Right forelimb (tissue), 1 donor: Measurements from ENCODE around the gene TDRD6.

Experiments used
- DNase-seq: peaks from one replicate; pipeline ENCODE4 v3.0.0-alpha.2; 2018

Gene TDRD6

GRCh38 chr6:46684771-46685170, 2.9 kb upstream of the TDRD6 start:
- DNase-seq = no peak

DNA sequence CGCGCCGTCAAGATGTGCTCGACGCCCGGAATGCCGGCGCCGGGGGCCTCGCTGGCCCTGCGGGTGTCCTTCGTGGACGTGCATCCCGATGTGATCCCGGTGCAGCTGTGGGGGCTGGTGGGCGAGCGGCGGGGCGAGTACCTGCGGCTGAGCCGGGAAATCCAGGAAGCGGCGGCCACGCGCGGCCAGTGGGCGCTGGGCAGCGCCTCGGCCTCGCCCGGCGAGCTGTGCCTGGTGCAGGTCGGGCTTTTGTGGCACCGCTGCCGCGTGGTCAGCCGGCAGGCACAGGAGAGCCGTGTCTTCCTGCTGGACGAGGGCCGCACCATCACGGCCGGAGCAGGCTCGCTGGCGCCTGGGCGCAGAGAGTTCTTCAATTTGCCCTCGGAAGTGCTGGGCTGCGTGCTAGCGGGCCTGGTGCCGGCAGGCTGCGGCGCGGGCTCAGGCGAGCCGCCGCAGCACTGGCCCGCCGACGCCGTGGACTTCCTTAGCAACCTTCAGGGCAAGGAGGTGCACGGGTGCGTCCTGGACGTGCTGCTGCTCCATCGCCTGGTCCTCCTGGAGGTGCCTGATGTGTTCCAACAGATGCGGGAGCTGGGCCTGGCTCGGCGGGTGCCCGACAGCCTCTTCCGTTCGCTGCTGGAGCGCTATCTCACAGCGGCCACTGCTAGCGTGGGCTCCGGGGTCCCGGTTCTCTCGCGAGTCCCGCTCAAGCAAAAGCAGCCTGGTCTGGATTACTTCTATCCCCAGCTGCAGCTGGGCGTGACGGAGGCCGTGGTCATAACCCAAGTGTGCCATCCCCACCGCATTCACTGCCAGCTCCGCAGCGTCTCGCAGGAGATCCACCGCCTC, 656 bp downstream of the TDRD6 start:
- no peak for DNase-seq

- DNase-seq = no peak
These were observed 1.3 kb downstream of the TDRD6 start for GRCh38 chr6:46688966-46689335.

- DNase-seq = no peak
These were observed 2.0 kb downstream of the TDRD6 start for GRCh38 chr6:46689657-46690056.

DNA sequence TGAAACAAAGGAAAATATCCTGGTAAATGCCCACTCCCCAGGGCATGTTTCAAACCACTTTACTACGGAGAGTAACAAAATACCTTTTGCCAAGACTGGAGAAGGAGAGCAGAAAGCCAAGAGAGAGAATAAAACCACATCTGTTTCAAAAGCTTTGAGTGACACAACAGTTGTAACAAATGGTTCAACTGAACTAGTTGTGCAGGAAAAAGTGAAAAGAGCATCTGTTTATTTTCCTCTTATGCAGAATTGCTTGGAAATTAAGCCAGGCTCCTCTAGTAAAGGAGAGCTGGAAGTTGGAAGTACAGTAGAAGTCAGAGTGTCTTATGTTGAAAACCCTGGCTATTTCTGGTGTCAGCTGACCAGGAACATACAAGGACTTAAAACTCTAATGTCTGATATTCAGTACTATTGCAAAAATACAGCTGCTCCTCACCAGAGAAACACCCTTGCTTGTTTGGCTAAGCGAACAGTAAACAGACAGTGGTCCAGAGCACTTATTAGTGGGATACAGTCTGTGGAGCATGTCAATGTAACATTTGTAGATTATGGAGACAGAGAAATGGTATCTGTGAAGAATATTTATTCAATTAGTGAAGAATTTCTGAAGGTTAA, 2.6 kb downstream of the TDRD6 start:
- no peak for DNase-seq

GRCh38 chr6:46690911-46691451, 3.3 kb downstream of the TDRD6 start:
- DNase-seq = no peak

- DNase-seq = no peak
These were observed 12.3 kb downstream of the TDRD6 start for GRCh38 chr6:46699970-46700369.

DNA sequence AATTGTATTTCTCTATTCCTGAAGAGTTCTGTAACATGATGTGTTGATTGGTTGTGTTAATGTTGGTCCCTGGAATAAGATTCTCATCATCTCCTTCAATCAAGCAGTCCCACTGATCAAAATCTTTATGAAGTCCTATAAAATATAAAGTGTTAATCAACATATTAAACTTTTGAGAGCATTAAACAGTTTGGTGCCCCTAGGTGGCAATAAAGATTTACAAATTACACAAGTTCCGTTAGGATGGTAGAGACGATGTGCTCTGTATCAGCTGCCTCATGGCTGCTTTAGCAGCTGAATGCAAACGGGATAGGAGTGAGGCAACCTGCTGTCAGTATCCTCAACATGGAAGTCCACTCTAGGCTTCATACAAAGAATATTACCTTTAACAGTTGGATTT, 16.9 kb downstream of the TDRD6 start:
- DNase-seq = no peak

DNA sequence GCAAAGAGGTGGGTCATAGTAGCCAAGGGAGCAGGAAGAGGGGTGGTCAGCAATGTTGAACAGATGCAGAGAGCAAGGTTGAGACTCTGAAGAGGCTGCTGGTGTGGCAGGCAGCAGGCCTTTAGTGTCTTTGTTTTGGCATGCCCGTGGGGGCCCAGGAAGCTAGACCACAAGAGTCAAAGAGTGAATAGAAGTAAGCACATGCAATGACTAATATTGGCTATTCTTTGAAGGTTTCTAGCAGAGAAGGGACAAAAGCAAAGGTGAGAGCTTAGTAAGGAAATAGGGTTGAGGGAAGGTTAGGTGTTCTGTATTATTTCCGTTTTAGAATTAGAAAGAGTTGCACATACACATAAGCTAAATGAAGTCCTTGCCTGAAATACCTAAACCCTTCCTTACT, 18.8 kb downstream of the TDRD6 start:
- DNase-seq = no peak

DNA sequence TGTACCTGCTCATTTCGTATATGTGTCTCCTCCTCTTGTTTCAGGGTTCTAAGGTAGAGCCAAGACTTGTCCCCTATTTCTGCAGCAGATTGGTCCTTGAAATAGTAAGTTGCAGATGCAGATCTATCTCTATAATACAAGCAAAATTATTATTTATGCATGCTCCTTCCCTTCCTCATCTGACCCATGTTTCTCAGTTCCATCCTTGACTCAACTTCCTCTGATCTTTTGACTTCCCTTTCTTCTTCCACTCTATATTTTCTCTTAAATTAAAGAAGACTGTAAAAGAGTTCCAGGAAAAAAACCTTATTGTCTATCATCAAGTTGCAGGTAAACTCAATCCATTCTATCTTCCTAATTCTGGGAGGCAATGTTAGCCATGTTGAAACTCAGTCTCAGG, 23.8 kb downstream of the TDRD6 start:
- no peak for DNase-seq

GRCh38 chr6:46715141-46715540, 27.5 kb downstream of the TDRD6 start:
- DNase-seq = no peak

GRCh38 chr6:46719099-46719498, 31.4 kb downstream of the TDRD6 start:
- no peak for DNase-seq

GRCh38 chr6:46720401-46720800, 32.7 kb downstream of the TDRD6 start:
- DNase-seq = no peak

DNA sequence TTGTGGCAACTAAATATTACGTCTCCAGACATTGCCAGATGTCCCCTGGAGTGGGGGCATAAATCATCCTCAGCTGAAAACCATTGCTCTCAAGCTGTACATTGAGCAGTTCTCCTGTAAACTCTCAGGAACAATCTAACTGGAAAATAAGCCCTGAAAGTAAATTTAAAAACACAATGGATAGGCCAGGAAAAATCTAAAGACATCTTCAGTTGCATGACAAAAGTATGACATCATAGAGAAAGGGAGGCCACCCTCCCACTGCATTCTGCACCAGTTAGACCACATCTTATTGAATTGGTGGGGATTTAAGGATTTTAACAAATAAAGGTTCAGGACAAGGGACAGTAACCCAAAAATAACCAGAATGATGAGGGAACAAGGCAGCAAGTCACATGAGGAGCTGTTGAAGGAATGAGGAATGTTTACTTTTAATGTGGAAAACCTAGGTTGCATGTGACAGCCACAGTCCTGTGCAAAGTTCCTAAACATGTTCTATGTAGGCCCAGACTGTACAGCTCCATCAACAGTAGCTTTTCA, 42.2 kb downstream of the TDRD6 start:
- DNase-seq = no peak

DNA sequence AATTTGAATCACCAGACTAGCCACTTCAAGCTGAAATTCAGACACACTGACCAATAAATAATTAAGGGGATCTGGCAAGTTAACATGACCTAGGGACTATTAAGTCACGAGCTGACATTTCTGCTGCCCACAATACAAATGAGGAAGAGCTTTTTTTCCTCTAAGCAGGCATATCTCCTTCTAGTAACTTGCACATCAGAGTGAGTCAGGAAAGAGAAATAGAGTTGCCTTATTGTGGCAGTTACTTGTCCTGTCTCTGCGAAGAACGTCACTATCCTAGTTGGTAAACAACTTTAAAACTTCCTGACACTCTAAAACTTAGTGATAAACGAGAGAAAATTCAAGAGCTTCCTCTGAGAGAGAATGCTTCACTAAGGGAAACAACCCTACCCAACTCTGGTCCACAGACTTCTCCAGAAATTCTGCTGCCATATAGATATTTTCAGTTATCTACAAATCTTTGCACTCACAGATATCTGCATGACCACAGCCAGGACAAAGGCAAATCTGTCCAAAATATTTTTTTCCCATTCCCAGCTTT, 43.3 kb downstream of the TDRD6 start:
- DNase-seq = no peak

DNA sequence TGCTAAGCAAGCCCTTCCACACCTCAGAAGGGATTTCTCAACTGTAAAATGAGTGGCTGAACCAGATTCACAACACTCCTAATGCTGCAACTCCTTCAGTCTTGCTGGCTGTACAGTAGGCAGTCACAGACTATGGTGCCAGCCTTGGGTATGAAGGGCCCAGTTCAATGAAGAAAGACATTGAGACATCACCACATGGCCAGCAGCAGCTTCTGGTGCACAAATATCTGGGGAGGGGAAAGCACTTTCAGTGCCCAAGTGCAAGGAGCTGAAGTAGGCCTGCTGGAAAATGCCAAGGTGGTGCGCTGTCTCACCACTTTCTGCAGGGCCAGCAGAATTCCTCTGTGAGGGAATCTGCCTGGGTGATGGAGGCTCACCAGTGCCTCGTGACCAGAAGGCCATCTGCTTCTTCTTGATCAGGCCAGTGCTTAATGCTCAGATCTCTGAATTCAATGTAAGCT, 45.7 kb downstream of the TDRD6 start:
- DNase-seq = no peak

- peak; percentile 61 for DNase-seq
These were observed 47.4 kb downstream of the TDRD6 start, which contains the start of gene PLA2G7 for GRCh38 chr6:46734867-46735719. PLA2G7 (minus strand) TSS chr6:46735375; CDS start chr6:46722891, 12,484 bp downstream.

DNA sequence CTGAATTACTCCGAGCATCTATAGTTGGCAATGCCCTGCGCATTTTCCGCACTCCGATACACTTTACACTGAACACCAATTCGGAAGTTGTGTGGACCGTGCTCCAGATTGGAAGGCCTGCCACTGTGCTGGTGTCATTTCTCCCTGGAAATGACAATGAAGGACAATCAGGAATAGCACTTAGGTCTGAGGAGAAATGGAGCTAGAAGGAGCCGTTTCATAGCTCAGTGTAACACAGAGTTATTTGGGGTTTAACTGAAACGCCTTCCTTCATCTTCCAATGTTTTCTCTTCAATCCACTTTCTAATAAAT, 48.0 kb downstream of the TDRD6 start:
- DNase-seq = no peak

- no peak for DNase-seq
These were observed 49.2 kb downstream of the TDRD6 start for GRCh38 chr6:46736906-46737305.

- no peak for DNase-seq
These were observed 53.8 kb downstream of the TDRD6 start for GRCh38 chr6:46741482-46741881.

DNA sequence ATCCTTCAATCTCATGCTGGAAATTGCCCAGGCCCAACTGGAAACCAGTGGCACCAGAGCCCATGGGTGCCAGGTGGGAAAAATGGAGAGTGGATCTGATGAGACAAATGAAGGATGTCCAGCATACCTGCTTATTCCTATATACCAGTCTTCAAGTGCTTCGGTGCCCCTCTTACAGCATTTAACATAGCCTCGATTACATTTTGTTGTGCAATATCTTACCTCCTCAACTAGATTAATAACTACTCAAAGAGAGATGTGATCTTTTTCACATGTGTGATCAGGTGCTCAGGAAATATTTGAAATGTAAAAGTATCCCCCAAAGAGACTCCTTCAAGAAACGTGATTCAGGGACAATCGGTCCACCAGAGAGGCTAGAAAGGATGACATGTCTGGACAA, 54.2 kb downstream of the TDRD6 start:
- DNase-seq = no peak

DNA sequence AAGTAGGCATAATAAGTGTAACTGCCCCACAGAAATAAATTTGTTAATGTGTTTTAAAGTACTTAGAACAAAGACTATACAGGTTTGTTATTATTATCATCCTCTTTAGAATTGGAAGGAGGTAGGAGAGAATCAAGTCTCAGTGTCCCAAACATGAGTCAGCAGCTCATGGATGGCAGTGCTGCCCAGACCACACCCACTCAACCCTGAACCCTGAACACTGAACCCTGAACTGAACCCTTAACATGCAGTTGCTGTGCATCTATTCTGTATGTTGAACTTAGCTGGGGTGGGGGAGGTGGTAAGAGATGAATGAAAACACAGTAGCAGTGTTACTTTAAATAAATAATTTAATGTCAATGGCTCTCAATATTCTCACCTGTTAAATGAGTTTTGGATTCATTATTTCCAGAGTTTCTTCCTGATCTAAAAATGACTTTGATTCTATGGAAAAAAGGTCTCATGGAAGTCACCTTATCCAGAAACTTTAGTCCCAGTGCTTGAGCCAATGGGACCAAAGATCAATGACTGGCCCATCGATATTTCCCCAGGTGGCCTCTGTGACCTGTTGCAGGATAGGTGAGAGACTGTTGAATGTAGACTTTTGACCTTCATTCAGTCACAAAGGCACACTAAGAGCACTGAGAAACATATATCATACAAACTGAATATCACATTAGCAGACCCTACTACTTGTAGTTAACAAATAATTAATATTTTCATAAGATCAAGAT, 55.9 kb downstream of the TDRD6 start:
- no peak for DNase-seq
